Calu3 (cell line): ENCODE results near the gene TEAD1. TPM values are rescaled to one million over a fixed set of nuclear protein-coding genes. Genes with fewer than 3 reads are reported as not detected.
A peak's percentile ranks its signal among the peaks of the same experiment; 100 is the strongest.

Experiments
- BruUV-seq: library from RNA; stranded (reverse); fragments of 400-500 nt; replicated peaks from 2 replicates; lab custom pipeline; 2021; lab: Mats Ljungman, UMichigan
- CTCF ChIA-PET: fragments of 300-600 bp; sonication (Branson Sonifier 250); formaldehyde crosslinking; loops from one replicate; lab custom pipeline; 2022; ENCODE audit warnings: antibody characterized with exemption; lab: Charles Lee
- DNase-seq: peaks from one replicate; pipeline ENCODE4 v3.0.0; 2022
- H3K27ac Mint-ChIP-seq: one replicate; pipeline ENCODE4 v1.8.0; 2022; ENCODE audit warnings: mixed read lengths; ENCODE audit not compliant: unreplicated experiment
- H3K27me3 Mint-ChIP-seq: one replicate; pipeline ENCODE4 v1.8.0; 2022; ENCODE audit warnings: mixed read lengths; ENCODE audit not compliant: unreplicated experiment
- H3K36me3 Mint-ChIP-seq: one replicate; pipeline ENCODE4 v1.8.0; 2022; ENCODE audit warnings: mild to moderate bottlenecking, moderate library complexity, mixed read lengths; ENCODE audit not compliant: insufficient read depth, unreplicated experiment
- H3K4me1 Mint-ChIP-seq: one replicate; pipeline ENCODE4 v1.8.0; 2022; ENCODE audit warnings: mild to moderate bottlenecking, low read depth, mixed read lengths; ENCODE audit not compliant: unreplicated experiment
- H3K4me3 Mint-ChIP-seq: one replicate; pipeline ENCODE4 v1.8.0; 2022; ENCODE audit warnings: mild to moderate bottlenecking, low read depth, moderate library complexity, mixed read lengths; ENCODE audit not compliant: unreplicated experiment
- H3K9me3 Mint-ChIP-seq: one replicate; pipeline ENCODE4 v1.8.0; 2022; ENCODE audit warnings: low read depth, mixed read lengths; ENCODE audit not compliant: unreplicated experiment
- intact Hi-C: fragments of 100-400 bp; cut with micrococcal nuclease; formaldehyde crosslinking; loops from one replicate; pipeline ENCODE4 v1.10.0; 2022; ENCODE audit not compliant: unreplicated experiment
- total RNA-seq: library from RNA; stranded (reverse); gene quantifications from 2 replicates; pipeline ENCODE4 v1.2.3, GENCODE V29; 2022
- TF ChIP-seq, protein P1 (sequence below): fragments of 200-600 bp; IDR thresholded peaks from one replicate; pipeline ENCODE4 v1.8.0; 2022; ENCODE audit warnings: antibody characterized with exemption; ENCODE audit not compliant: unreplicated experiment

TEAD1 gene
- total RNA-seq, 1 experiment from 2014 or later = 104 TPM

DNA sequence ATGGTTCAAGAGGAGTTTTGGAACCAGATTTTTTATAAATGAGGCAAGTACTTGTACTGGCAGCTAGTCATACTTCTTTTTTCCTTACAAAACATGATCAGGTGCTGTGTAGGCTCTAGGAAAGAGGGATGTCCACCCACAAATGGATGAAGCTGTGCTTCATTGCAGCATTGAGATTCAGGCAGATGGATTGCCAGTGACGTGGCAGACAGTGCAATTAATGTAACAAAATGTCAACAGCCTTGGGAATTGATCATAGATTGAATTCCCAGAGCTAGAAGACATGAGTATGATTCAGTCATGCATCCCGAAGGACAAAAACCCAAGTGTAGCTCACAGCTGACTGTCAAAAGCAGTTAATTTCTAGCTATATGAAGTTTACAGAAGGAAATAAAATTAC, 235.7 kb downstream of the TEAD1 start:
- TF ChIP-seq, protein P1, sequence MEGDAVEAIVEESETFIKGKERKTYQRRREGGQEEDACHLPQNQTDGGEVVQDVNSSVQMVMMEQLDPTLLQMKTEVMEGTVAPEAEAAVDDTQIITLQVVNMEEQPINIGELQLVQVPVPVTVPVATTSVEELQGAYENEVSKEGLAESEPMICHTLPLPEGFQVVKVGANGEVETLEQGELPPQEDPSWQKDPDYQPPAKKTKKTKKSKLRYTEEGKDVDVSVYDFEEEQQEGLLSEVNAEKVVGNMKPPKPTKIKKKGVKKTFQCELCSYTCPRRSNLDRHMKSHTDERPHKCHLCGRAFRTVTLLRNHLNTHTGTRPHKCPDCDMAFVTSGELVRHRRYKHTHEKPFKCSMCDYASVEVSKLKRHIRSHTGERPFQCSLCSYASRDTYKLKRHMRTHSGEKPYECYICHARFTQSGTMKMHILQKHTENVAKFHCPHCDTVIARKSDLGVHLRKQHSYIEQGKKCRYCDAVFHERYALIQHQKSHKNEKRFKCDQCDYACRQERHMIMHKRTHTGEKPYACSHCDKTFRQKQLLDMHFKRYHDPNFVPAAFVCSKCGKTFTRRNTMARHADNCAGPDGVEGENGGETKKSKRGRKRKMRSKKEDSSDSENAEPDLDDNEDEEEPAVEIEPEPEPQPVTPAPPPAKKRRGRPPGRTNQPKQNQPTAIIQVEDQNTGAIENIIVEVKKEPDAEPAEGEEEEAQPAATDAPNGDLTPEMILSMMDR = no peak
- Mint-ChIP-seq H3K4me1 (no peaks in the 10 kb centered on the region), H3K36me3 (no peaks in the 10 kb centered on the region), H3K4me3 (no peak overlapping the region), H3K27me3 (no peaks in the 10 kb centered on the region), H3K27ac (no peak overlapping the region), H3K9me3 (no peaks in the 10 kb centered on the region)
- DNase-seq = no peak
- no TSS peak for BruUV-seq
- intact Hi-C loops = no loop called here
- CTCF ChIA-PET = no interaction called here

DNA sequence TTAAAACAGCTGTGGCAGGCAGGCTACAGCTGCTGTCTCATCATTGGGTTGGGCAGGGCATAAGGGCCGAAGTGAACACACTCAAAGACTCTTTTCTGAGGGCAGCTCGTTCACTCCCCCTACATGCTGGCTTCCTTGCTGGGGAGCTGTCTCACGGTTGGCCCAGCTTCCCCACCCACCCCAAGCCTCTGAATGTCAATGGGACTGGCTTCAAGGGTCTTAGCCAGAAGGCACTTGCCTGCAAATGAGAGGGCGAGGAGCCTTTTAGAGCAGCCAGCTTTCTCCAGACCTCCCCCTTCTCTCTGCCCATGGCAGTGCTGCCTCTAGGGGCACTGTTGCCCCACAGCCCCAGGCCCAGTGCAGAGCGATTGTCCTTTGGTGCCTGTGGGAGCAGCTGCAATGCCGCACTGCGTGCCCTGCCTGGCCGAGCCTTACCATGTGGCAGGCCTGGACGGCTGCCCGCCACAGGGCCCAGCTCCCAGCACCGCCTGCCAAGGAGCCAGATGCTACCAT, 240.2 kb downstream of the TEAD1 start:
- DNase-seq = peak; percentile 36
- no peaks in the 10 kb centered on the region for H3K4me1 Mint-ChIP-seq
- intact Hi-C loops = no loop called here
- CTCF ChIA-PET = interaction anchor here (0.7 kb wide), 1 partner anchor 312 kb away, joined by 3 read pairs; no protein-coding TSS in a partner anchor
- BruUV-seq = no TSS peak
- no peak overlapping the region for H3K4me3 Mint-ChIP-seq
- peaks cover 4% of the 10 kb centered on the region for H3K36me3 Mint-ChIP-seq
- no peaks in the 10 kb centered on the region for H3K9me3 Mint-ChIP-seq
- no peaks in the 10 kb centered on the region for H3K27me3 Mint-ChIP-seq
- TF ChIP-seq, protein P1 = peak; percentile 34
- H3K27ac Mint-ChIP-seq = no peak overlapping the region

DNA sequence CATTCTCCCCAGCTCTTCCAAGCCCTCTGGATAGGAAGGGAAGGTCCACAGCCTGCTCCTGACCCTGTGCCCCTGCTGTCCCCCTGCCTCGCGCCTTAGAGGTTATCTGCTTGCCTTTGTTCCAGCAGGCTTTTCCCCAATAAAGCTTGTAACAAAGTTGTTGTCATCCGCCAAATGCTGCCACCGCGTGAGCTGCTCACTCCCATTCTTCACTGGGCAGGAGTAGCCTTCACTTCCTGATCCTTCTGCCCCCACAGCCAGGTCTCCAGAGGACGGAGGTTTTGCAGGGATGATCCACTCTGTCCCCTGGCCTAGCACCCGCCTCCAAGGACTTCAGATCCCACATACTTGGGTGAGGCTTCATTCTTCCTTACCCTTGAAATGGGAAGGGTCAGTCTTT, 240.9 kb downstream of the TEAD1 start:
- CTCF ChIA-PET = no interaction called here
- Mint-ChIP-seq H3K9me3 (no peaks in the 10 kb centered on the region), H3K36me3 (peaks cover 4% of the 10 kb centered on the region), H3K4me1 (no peaks in the 10 kb centered on the region), H3K27ac (no peak overlapping the region), H3K27me3 (no peaks in the 10 kb centered on the region), H3K4me3 (no peak overlapping the region)
- no TSS peak for BruUV-seq
- DNase-seq = no peak
- intact Hi-C loops = no loop called here
- TF ChIP-seq, protein P1 = no peak

DNA sequence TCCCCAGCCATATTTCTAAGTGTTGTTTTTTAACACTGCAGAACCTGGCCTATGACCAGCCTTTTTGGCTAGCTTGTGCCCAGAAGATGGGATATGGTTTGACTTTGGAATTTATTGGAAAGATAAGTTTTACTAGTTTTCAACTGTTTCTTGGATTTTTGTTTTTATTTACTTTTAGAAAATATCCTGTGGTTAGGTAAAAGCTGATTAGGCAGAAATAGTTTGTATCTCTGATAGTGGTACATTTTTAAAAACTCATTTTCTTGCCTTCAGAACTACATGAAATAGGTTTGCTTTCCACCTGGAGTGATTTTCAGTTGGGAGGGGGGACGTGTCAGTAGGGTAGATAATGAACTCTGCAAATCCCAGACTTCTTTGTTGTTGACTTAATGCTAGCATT, 243.6 kb downstream of the TEAD1 start:
- BruUV-seq = no TSS peak
- no peak overlapping the region for H3K27ac Mint-ChIP-seq
- no peak for DNase-seq
- no peaks in the 10 kb centered on the region for H3K4me1 Mint-ChIP-seq
- no peaks in the 10 kb centered on the region for H3K27me3 Mint-ChIP-seq
- CTCF ChIA-PET = no interaction called here
- TF ChIP-seq, protein P1 = no peak
- no peaks in the 10 kb centered on the region for H3K9me3 Mint-ChIP-seq
- peaks cover 4% of the 10 kb centered on the region for H3K36me3 Mint-ChIP-seq
- intact Hi-C loops = no loop called here
- no peak overlapping the region for H3K4me3 Mint-ChIP-seq
